ENCODE measurements around the gene IPO7. TPM values are rescaled to one million over a fixed set of nuclear protein-coding genes. Genes with fewer than 3 reads are reported as not detected.
"Not testable (repeated sequence)": the region's sequence is repeated elsewhere in the genome, so short reads cannot be mapped to it uniquely, and the experiment has no call there.

The IPO7 gene
- total RNA-seq, result 100 to 1,000 TPM in 1 of 4 donors, 10 to 100 TPM in 3; 68.6 to 123 (median 82.8) TPM

GRCh38 chr11:9384535-9385326 lies at the start of gene IPO7:
Gene IPO7, plus strand, starts transcription at chr11:9384652. Its CDS starts 112 bp downstream, at chr11:9384764.
- Histone ChIP-seq H3K36me3 (no peaks in the 10 kb centered on the region), H3K27me3 (no peaks in the 10 kb centered on the region), H3K27ac (peak within 1 kb of the TSS; percentile 96), H3K4me3 (peak within 1 kb of the TSS; percentile 78), H3K9me3 (no peaks in the 10 kb centered on the region), H3K4me1 (peaks cover 32% of the 10 kb centered on the region)
- DNase-seq (ENCODE audit: low spot score in 2 of 2), result peak; percentile 92
- under 1% methylated on average over 21 of the region's 70 CpGs for WGBS
- TF ChIP-seq EP300 (IDR thresholded peaks at IDR 0.05), result no peak
- peak; percentile 9 to 74 for TF ChIP-seq POLR2A (IDR thresholded peaks at IDR 0.05)
- TF ChIP-seq CTCF (IDR thresholded peaks at IDR 0.05), result peak in 1 of 2 donors; percentile 26
- TF ChIP-seq POLR2AphosphoS5 (IDR thresholded peaks at IDR 0.05), result peak in 2 of 3 donors; percentile 56 to 77

- no peak for DNase-seq (ENCODE audit: low spot score in 2 of 2)
These were observed 42.7 kb upstream of the IPO7 start for GRCh38 chr11:9341638-9342178.

GRCh38 chr11:9344061-9344680 lies 40.3 kb upstream of the IPO7 start:
- DNase-seq (ENCODE audit: low spot score in 2 of 2), result no peak
- Histone ChIP-seq H3K27me3 (no peaks in the 10 kb centered on the region), H3K27ac (no peak overlapping the region), H3K36me3 (no peaks in the 10 kb centered on the region), H3K4me1 (no peaks in the 10 kb centered on the region), H3K9me3 (no peaks in the 10 kb centered on the region), H3K4me3 (no peak overlapping the region)
- TF ChIP-seq EP300 (IDR thresholded peaks at IDR 0.05), result no peak
- no peak for TF ChIP-seq POLR2AphosphoS5 (IDR thresholded peaks at IDR 0.05)
- 84% methylated on average over 3 of the region's 3 CpGs for WGBS

More at GRCh38 chr11:9341638-9342178, 42.7 kb upstream of the IPO7 start:
- no peaks in the 10 kb centered on the region for H3K27me3 ChIP-seq
- no peaks in the 10 kb centered on the region for H3K9me3 ChIP-seq
- H3K4me3 ChIP-seq, result no peak overlapping the region
- no peaks in the 10 kb centered on the region for H3K36me3 ChIP-seq
- no peaks in the 10 kb centered on the region for H3K4me1 ChIP-seq
- H3K27ac ChIP-seq, result no peak overlapping the region
- TF ChIP-seq POLR2AphosphoS5 (IDR thresholded peaks at IDR 0.05) (no peak), POLR2A (IDR thresholded peaks at IDR 0.05) (no peak), CTCF (IDR thresholded peaks at IDR 0.05) (no peak), EP300 (IDR thresholded peaks at IDR 0.05) (no peak)
- 57% methylated on average over 5 of the region's 5 CpGs for WGBS

GRCh38 chr11:9347100-9347499 lies 37.4 kb upstream of the IPO7 start:
- WGBS, result 75% methylated on average over 2 of the region's 2 CpGs
- Histone ChIP-seq H3K9me3 (no peaks in the 10 kb centered on the region), H3K27ac (no peak overlapping the region), H3K27me3 (no peaks in the 10 kb centered on the region), H3K36me3 (no peaks in the 10 kb centered on the region), H3K4me1 (no peaks in the 10 kb centered on the region), H3K4me3 (no peak overlapping the region)
- TF ChIP-seq POLR2AphosphoS5 (IDR thresholded peaks at IDR 0.05) (no peak), EP300 (IDR thresholded peaks at IDR 0.05) (no peak), POLR2A (IDR thresholded peaks at IDR 0.05) (no peak), CTCF (IDR thresholded peaks at IDR 0.05) (no peak)
- no peak for DNase-seq (ENCODE audit: low spot score in 2 of 2)

- not testable (repeated sequence) for H3K27ac ChIP-seq; DNase-seq (ENCODE audit: low spot score in 2 of 2); H3K36me3 ChIP-seq; H3K27me3 ChIP-seq; H3K4me3 ChIP-seq; H3K9me3 ChIP-seq; H3K4me1 ChIP-seq
- WGBS, result 69% methylated on average over 4 of the region's 4 CpGs
These were observed 36.7 kb upstream of the IPO7 start for GRCh38 chr11:9347779-9348178.

GRCh38 chr11:9351321-9351881 lies 33.1 kb upstream of the IPO7 start:
- Histone ChIP-seq H3K36me3 (no peaks in the 10 kb centered on the region), H3K4me1 (no peaks in the 10 kb centered on the region), H3K27me3 (no peaks in the 10 kb centered on the region), H3K9me3 (no peaks in the 10 kb centered on the region), H3K27ac (no peak overlapping the region), H3K4me3 (no peak overlapping the region)
- TF ChIP-seq POLR2A (IDR thresholded peaks at IDR 0.05), result no peak
- TF ChIP-seq POLR2AphosphoS5 (IDR thresholded peaks at IDR 0.05), result no peak
- no peak for TF ChIP-seq EP300 (IDR thresholded peaks at IDR 0.05)
- no peak for TF ChIP-seq CTCF (IDR thresholded peaks at IDR 0.05)
- DNase-seq (ENCODE audit: low spot score in 2 of 2), result no peak
- WGBS, result 74% methylated on average over 6 of the region's 6 CpGs

Data from suprapubic skin (tissue), 4 donors.